GM20000 (cell line): ENCODE data around the gene TPRX2.
A peak's percentile ranks its signal among the peaks of the same experiment; 100 is the strongest.
"Not testable (repeated sequence)": the region's sequence is repeated elsewhere in the genome, so short reads cannot be mapped to it uniquely, and the experiment has no call there.

ENCODE experiments used
- DNase-seq: peaks from one replicate; pipeline ENCODE4 v3.0.0; 2012; ENCODE audit warnings: low spot score
- CTCF ChIP-seq: IDR thresholded peaks from 2 replicates; pipeline ENCODE4 v1.5.1; 2012; ENCODE audit warnings: mild to moderate bottlenecking, control low read depth; ENCODE audit errors: extremely low read depth, missing control alignments

TPRX2 gene

GRCh38 chr19:47848823-47849473 is 10.1 kb upstream of the TPRX2 start:
- TF ChIP-seq CTCF, result peak; percentile 16
- no peak for DNase-seq

GRCh38 chr19:47853003-47853402 is 6.0 kb upstream of the TPRX2 start:
- TF ChIP-seq CTCF, result no peak
- no peak for DNase-seq

GRCh38 chr19:47854459-47854858 is 4.6 kb upstream of the TPRX2 start:
- no peak for TF ChIP-seq CTCF
- DNase-seq, result no peak

- not testable (repeated sequence) for DNase-seq
Measured at GRCh38 chr19:47858231-47858630, 804 bp upstream of the TPRX2 start.

GRCh38 chr19:47859838-47860237 is 803 bp downstream of the TPRX2 start:
- DNase-seq, result not testable (repeated sequence)

- no peak for TF ChIP-seq CTCF
- no peak for DNase-seq
Measured at GRCh38 chr19:47860602-47861297, 1.7 kb downstream of the TPRX2 start.

GRCh38 chr19:47861630-47862029 is 2.6 kb downstream of the TPRX2 start:
- TF ChIP-seq CTCF, result no peak
- no peak for DNase-seq

GRCh38 chr19:47863514-47863936 is 4.5 kb downstream of the TPRX2 start:
- peak; percentile 93 for TF ChIP-seq CTCF
- DNase-seq, result peak; percentile 91
